Stimulated activated CD4-positive, alpha-beta T cell treated with anti-CD3 and anti-CD28 coated beads, TNF-alpha, amount 100 ng/mL, for 1 hour (primary cell): ENCODE data around the gene ATP8B4.

Source experiments
- DNase-seq, 3 donors: peaks; one replicate each; pipeline ENCODE4 v3.0.0-alpha.2; 2020; ENCODE audit warnings: low read depth in 3 of 3, low spot score in 1 of 3

Gene ATP8B4

GRCh38 chr15:50065279-50065678, 53.8 kb downstream of the ATP8B4 start:
- DNase-seq, result no peak

GRCh38 chr15:50064673-50065072, 54.4 kb downstream of the ATP8B4 start:
- no peak for DNase-seq

GRCh38 chr15:50063226-50063625, 55.8 kb downstream of the ATP8B4 start:
- no peak for DNase-seq

- DNase-seq, result no peak
These were observed 57.5 kb downstream of the ATP8B4 start for GRCh38 chr15:50061503-50061902.

GRCh38 chr15:50059883-50060282, 59.1 kb downstream of the ATP8B4 start:
- no peak for DNase-seq

- no peak for DNase-seq
These were observed 59.7 kb downstream of the ATP8B4 start for GRCh38 chr15:50059203-50059772.

GRCh38 chr15:50057905-50058639, 61.0 kb downstream of the ATP8B4 start:
- DNase-seq, result no peak

- DNase-seq, result no peak
These were observed 61.8 kb downstream of the ATP8B4 start for GRCh38 chr15:50057196-50057595.

- DNase-seq, result no peak
These were observed 63.3 kb downstream of the ATP8B4 start for GRCh38 chr15:50055750-50056157.

GRCh38 chr15:50055332-50055731, 63.7 kb downstream of the ATP8B4 start:
- no peak for DNase-seq

GRCh38 chr15:50053055-50053856, 65.8 kb downstream of the ATP8B4 start:
- no peak for DNase-seq

- DNase-seq, result no peak
These were observed 67.1 kb downstream of the ATP8B4 start for GRCh38 chr15:50051811-50052419.

- no peak for DNase-seq
These were observed 67.9 kb downstream of the ATP8B4 start for GRCh38 chr15:50050986-50051743.

GRCh38 chr15:50049871-50050270, 69.2 kb downstream of the ATP8B4 start:
- no peak for DNase-seq

GRCh38 chr15:50046867-50047266, 72.2 kb downstream of the ATP8B4 start:
- no peak for DNase-seq

GRCh38 chr15:50046159-50046558, 72.9 kb downstream of the ATP8B4 start:
- no peak for DNase-seq

- no peak for DNase-seq
These were observed 74.1 kb downstream of the ATP8B4 start for GRCh38 chr15:50044904-50045303.

- DNase-seq, result no peak
These were observed 74.6 kb downstream of the ATP8B4 start for GRCh38 chr15:50044406-50044805.

- DNase-seq, result no peak
These were observed 76.3 kb downstream of the ATP8B4 start for GRCh38 chr15:50042775-50043174.

GRCh38 chr15:50030456-50030855, 88.6 kb downstream of the ATP8B4 start:
- DNase-seq, result no peak

GRCh38 chr15:50028326-50028725, 90.7 kb downstream of the ATP8B4 start:
- DNase-seq, result no peak
